Stomach smooth muscle (tissue), 2 donors: ENCODE measurements around the gene HSPBP1.
"Not testable (repeated sequence)": the region's sequence is repeated elsewhere in the genome, so short reads cannot be mapped to it uniquely, and the experiment has no call there.

ENCODE experiments used
- H3K27ac ChIP-seq: one replicate; pipeline ENCODE4 v1.7.0; 2013; ENCODE audit warnings: mild to moderate bottlenecking, low read length, inconsistent platforms
- H3K27me3 ChIP-seq, 2 donors: one replicate each; pipeline ENCODE4 v1.7.0; 2013; ENCODE audit warnings: low read length in 2 of 2; ENCODE audit not compliant: insufficient read depth in 2 of 2, control insufficient read depth in 1 of 2
- H3K36me3 ChIP-seq, 2 donors: one replicate each; pipeline ENCODE4 v1.7.0; 2013; ENCODE audit warnings: low read length in 2 of 2; ENCODE audit not compliant: control insufficient read depth in 2 of 2, insufficient read depth in 2 of 2
- H3K4me1 ChIP-seq: one replicate; pipeline ENCODE4 v1.7.0; 2013; ENCODE audit warnings: low read length; ENCODE audit not compliant: control insufficient read depth, insufficient read depth
- H3K4me3 ChIP-seq, 2 donors: one replicate each; pipeline ENCODE4 v1.7.0; 2013; ENCODE audit warnings: low read length in 2 of 2
- H3K9ac ChIP-seq, 2 donors: one replicate each; pipeline ENCODE4 v1.7.0; 2013; ENCODE audit warnings: low read length in 2 of 2, mild to moderate bottlenecking in 1 of 2
- H3K9me3 ChIP-seq, 2 donors: one replicate each; pipeline ENCODE4 v1.7.0; 2013; ENCODE audit warnings: low read length in 2 of 2; ENCODE audit not compliant: control insufficient read depth in 2 of 2
- donor health status: healthy.
- donor health status: Pancreatic carcinoma.

The HSPBP1 gene

DNA sequence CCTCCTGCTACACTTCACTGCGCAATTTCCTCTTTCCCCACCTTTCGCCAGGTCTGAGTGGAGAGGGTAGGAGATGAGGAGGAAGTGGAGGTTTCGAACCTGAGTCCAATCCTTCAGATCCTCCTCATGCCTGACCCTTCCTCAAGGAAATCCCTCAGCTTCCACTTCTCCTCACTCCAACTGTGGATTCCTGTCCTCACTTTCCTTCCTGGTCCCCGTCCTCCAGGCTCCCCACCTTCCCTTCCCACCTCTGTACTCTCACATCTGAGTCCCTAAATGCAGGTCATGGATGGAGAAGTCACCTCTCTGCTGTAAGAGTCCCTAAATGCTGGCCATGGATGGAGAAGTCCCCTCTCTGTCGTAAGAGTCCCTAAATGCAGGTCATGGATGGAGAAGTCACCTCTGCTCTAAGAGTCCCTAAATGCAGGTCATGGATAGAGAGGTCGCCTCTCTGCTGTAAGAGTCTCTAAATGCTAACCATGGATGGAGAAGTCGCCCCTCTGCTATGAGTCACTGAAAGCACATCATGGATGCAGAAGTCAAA is 54.4 kb downstream of the HSPBP1 start:
- Histone ChIP-seq H3K36me3 (peaks cover 4 to 10% of the 10 kb centered on the region in 2 donors), H3K4me3 (no peak overlapping the region), H3K27ac (no peak overlapping the region), H3K27me3 (no peaks in the 10 kb centered on the region), H3K4me1 (peaks cover 20% of the 10 kb centered on the region), H3K9ac (no peak overlapping the region), H3K9me3 (peaks cover 0 to 4% of the 10 kb centered on the region in 2 donors)

DNA sequence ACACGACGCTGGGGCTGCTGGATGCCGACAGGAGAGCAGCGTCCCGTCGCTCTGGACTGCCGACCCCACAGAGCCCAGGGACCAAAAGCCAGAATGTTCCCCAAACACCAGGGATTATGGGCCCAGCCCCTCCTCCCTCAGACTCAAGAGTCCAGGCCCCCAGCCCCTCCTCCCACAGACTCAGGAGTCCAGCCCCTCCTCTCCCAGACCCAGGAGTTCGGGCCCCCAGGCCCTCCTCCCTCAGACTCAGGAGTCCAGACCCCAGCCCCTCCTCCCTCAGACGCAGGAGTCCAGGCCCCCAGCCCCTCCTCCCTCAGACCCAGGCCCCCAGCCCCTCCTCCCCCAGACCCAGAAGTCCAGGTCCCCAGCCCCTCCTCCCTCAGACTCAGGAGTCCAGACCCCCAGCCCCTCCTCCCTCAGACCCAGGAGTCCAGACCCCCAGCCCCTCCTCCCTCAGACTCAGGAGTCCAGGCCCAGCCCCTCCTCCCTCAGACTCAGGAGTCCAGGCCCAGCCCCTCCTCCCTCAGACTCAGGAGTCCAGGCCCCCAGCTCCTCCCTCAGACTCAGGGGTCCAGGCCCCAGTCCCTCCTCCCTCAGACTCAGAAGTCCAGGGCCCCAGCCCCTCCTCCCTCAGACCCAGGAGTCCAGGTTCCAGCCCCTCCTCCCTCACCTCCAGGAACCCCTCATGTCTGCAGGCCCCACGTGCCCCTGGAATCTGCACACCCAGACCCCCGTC is 55.1 kb downstream of the HSPBP1 start:
- not testable (repeated sequence) for H3K27ac ChIP-seq, H3K27me3 ChIP-seq, H3K9ac ChIP-seq, H3K9me3 ChIP-seq, H3K4me3 ChIP-seq
- Histone ChIP-seq H3K4me1 (peaks cover 20% of the 10 kb centered on the region), H3K36me3 (peaks cover 4 to 10% of the 10 kb centered on the region in 2 donors)

DNA sequence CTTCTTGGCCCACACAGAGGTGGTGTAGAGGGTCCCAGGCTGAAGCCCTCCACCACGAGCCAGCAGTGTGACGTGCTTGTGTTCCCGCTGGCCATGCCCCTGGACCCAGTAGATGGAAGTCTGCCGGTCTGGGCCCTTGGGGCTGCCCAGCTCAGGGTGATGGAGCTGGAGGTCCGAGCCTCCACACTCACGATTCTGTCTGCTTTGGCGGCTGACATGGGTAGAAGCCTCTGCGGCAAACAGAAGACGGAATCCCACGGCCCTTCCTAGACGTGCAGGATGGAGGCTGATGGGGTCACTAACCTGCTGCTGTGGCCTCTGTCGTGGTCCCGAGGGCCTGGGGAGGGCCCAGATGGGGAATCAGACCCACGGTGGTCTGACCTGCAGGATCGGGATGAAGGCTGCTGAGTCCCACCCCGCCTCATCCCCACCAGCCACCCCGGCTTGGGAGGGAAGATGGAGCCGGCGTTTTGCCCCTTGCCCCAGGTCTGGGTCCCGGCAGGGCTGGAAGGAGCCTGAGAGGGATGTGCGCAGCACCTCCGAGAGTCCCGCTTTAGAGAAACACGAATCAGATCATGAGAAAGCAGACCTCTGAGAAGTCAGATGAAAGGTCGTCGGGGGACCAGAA is 55.8 kb downstream of the HSPBP1 start:
- Histone ChIP-seq H3K27me3 (no peaks in the 10 kb centered on the region), H3K27ac (no peak overlapping the region)

DNA sequence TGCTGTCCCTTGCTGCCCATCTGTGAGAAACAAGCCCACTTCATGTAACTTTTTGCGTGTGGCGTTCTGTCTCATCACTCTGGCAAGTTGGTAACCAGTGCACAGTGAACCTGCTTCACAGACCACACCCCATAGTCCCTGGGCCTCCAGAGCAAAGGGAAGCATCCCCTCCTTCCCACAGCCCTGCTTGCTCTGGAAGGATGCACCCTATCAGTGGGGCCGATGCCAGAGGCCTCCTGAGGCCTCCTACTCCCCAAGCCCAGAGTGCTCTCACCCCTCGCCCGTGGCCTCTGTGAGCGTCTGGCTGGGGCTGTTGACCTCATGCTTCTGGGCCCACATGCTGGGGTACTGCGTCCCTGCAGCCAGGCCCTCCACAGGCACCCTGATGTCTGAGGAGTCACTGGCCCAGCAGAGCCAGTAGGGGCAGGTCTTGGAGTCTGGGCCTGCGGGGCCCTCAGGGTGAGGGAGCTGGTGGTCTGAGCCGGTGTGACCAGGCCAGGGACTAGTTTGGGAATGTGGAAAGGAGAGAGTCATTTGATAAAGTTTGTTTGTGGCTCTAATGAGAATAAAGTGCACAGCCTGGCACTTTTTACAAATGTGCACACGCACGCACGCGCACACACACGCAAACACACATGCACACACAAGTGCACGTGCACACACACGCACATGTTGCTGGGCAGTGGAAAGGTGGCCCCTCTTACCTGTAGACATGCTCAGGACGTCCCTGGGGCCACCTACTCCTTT is 56.4 kb downstream of the HSPBP1 start:
- H3K27ac ChIP-seq = no peak overlapping the region
- H3K4me1 ChIP-seq = peaks cover 17% of the 10 kb centered on the region
- H3K4me3 ChIP-seq = no peak overlapping the region
- H3K9ac ChIP-seq = no peak overlapping the region
- no peaks in the 10 kb centered on the region for H3K27me3 ChIP-seq
- peaks cover 4 to 6% of the 10 kb centered on the region in 2 donors for H3K36me3 ChIP-seq
- peaks cover 0 to 9% of the 10 kb centered on the region in 2 donors for H3K9me3 ChIP-seq

More for the DNA sequence above, 55.8 kb downstream of the HSPBP1 start:
- Histone ChIP-seq H3K9ac (no peak overlapping the region), H3K36me3 (peaks cover 4 to 8% of the 10 kb centered on the region in 2 donors), H3K4me1 (peaks cover 20% of the 10 kb centered on the region), H3K4me3 (no peak overlapping the region), H3K9me3 (peaks cover 0 to 9% of the 10 kb centered on the region in 2 donors)

DNA sequence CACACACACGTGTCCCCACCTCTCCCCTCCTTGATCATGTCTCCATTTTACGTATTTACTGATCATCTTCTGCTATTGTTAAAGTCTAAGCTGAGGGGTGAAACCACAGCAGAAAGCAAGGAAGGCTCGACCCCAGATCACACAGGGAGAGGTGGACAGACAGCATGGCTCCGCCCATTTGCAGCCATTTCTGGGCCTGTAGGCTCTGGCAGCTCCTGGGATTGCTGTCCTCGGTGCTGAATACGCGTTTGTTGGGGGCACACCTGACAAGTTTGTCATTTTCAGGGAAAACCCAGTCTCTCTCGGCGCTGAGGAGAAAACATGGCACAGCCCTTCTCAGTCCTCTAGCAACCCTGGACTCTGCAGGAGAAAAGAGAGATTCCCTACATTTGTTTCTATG is 59.4 kb downstream of the HSPBP1 start:
- peaks cover 0 to 8% of the 10 kb centered on the region in 2 donors for H3K27me3 ChIP-seq
- peaks cover 0 to 9% of the 10 kb centered on the region in 2 donors for H3K9me3 ChIP-seq
- no peaks in the 10 kb centered on the region for H3K36me3 ChIP-seq
- no peak overlapping the region for H3K27ac ChIP-seq
- peaks cover 6% of the 10 kb centered on the region for H3K4me1 ChIP-seq
- no peak overlapping the region for H3K4me3 ChIP-seq
- H3K9ac ChIP-seq = no peak overlapping the region

DNA sequence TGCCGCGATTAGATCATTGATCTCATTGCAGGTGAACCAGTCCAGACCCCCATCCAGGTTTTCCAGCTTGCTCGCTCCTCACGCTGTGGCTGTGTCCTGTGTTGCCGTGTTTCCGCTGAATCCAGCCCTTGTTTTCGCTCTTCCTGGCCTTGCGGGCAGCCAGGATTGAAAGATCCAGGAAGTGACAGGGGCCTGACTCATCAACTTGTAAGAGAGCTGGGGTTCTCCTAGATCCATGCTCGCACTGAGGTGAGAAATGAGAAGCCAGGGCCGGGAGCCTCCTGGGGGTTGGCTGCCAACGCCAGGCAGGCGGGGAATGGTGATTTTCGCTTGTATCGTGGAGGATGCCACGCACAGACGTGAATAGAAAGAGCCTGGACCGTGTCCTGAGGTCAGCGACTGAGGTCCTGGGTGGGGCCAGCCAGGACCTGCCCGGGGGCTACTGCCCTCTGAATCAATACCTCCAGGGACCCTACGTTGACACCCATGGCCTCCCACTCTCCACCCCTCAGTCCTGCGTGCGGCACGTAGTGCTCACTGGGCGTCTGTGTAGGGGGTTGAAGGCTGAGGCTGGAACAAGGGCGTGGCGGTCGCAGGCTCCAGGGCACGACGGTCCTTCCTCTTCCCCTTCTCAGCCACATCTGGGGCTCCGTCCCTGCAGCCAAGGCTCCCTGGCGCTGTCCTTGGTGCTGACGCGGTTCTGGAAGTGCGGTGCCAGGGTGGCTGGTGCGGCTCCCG is 63.3 kb downstream of the HSPBP1 start:
- H3K9ac ChIP-seq = peak overlapping the region in 1 of 2 donors; percentile 21
- peaks cover 15 to 21% of the 10 kb centered on the region in 2 donors for H3K27me3 ChIP-seq
- H3K27ac ChIP-seq = no peak overlapping the region
- H3K36me3 ChIP-seq = no peaks in the 10 kb centered on the region
- peaks cover 6% of the 10 kb centered on the region for H3K4me1 ChIP-seq
- peaks cover 3 to 14% of the 10 kb centered on the region in 2 donors for H3K9me3 ChIP-seq
- H3K4me3 ChIP-seq = peak overlapping the region in 1 of 2 donors; percentile 59

DNA sequence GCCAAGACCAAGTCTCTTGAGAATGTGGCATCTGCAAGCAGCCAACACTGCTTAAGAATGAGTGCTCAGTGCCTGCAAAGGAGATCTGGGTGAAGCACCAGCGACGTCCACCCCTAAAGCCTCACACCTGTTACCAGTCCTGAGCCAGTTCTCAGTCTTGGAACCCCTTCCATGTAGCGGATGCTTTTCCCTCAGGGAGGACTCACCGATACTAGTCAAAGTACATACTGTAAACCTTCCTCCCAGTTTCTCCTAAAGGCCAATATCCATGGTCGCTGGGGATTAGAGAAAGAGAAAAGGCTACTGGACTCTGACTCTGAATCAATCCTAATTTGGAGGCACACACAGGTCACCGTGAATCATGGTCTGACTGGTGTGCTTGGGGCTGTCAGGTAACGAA is 66.4 kb downstream of the HSPBP1 start:
- Histone ChIP-seq H3K4me3 (no peak overlapping the region), H3K9ac (no peak overlapping the region), H3K27me3 (peaks cover 15 to 21% of the 10 kb centered on the region in 2 donors), H3K36me3 (no peaks in the 10 kb centered on the region), H3K27ac (no peak overlapping the region), H3K9me3 (peaks cover 3 to 5% of the 10 kb centered on the region in 2 donors), H3K4me1 (peaks cover 12% of the 10 kb centered on the region)

DNA sequence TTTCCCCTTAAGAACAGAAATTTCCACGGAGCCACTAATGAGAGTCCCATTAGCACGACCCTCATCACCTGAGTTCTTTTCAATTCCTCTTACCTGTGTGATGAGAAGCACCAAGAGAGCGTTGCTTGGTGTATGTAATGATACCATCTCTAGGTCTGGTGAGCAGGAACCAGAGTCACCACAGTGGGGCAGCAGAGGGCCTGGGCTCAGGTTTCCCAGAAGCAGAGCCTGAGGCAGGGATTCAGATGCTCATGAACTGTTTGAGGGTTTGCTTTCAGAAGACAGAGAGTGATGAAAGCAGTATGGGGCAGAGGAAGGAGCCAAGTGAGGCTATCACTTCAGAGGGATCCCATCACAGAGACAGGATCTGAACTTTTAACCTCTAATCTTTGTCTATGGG is 67.5 kb downstream of the HSPBP1 start:
- Histone ChIP-seq H3K4me3 (no peak overlapping the region), H3K27ac (no peak overlapping the region), H3K36me3 (no peaks in the 10 kb centered on the region), H3K9me3 (peaks cover 3 to 5% of the 10 kb centered on the region in 2 donors), H3K4me1 (peaks cover 12% of the 10 kb centered on the region), H3K27me3 (peaks cover 15 to 21% of the 10 kb centered on the region in 2 donors), H3K9ac (no peak overlapping the region)
